Measurements from ENCODE around the gene DAZL. TPM values are rescaled to one million over a fixed set of nuclear protein-coding genes. Genes with fewer than 3 reads are reported as not detected.

The DAZL gene
- total RNA-seq, 1 experiment from 2014 or later: not detected

GRCh38 chr3:16633948-16634347, 28.7 kb upstream of the DAZL start:
- POLR2A ChIA-PET: no interaction called here

GRCh38 chr3:16632395-16632794, 27.2 kb upstream of the DAZL start:
- Histone ChIP-seq H4K20me1 (ENCODE audit: insufficient read depth) (no peaks in the 10 kb centered on the region), H3K27ac (ENCODE audit: low read depth, low read length) (no peak overlapping the region), H3K27me3 (ENCODE audit: insufficient read depth, low read length) (no peaks in the 10 kb centered on the region), H3K9me3 (ENCODE audit: control insufficient read depth in 1 of 2, insufficient read depth in 1 of 2, low read depth in 1 of 2, low read length in 2 of 2) (no peaks in the 10 kb centered on the region), H3K36me3 (ENCODE audit: control insufficient read depth in 1 of 2, insufficient read depth in 2 of 2, low read length in 2 of 2) (no peaks in the 10 kb centered on the region), H3K4me3 (replicated peaks in 1 of 2; ENCODE audit: low read depth in 1 of 2, low read length in 2 of 2) (no peak overlapping the region), H3K9me2 (ENCODE audit: insufficient read depth) (no peaks in the 10 kb centered on the region), H3K79me2 (ENCODE audit: insufficient read depth, low read length) (no peaks in the 10 kb centered on the region), H3K4me1 (ENCODE audit: control insufficient read depth in 1 of 2, insufficient read depth in 2 of 2, low read length in 2 of 2) (no peaks in the 10 kb centered on the region), H3K9ac (ENCODE audit: low read length) (no peak overlapping the region), H2AFZ (ENCODE audit: low read depth, low read length, poor library complexity, severe bottlenecking) (no peak overlapping the region), H3K4me2 (ENCODE audit: low read length) (no peak overlapping the region)
- intact Hi-C loops (cut with micrococcal nuclease): no loop called here
- no TSS peak for BruUV-seq (replicated peaks)
- DNase-seq (ENCODE audit: low read depth, low spot score) (no peak), ATAC-seq (no peak)
- RAD21 ChIA-PET (ENCODE audit: low non-redundant PET in 1 of 2, low total read pairs in 2 of 2, uncharacterized antibody in 2 of 2, unreplicated experiment in 2 of 2): no interaction called here
- no peak for TF ChIP-seq RAD21 (IDR thresholded peaks at IDR 0.05; ENCODE audit: low read depth)
- no peak for TF ChIP-seq ZNF274 (IDR thresholded peaks at IDR 0.05; ENCODE audit: low read depth, low read length)
- no peak for TF ChIP-seq SRF (IDR thresholded peaks at IDR 0.05; ENCODE audit: low read depth)
- TF ChIP-seq MAX (IDR thresholded peaks at IDR 0.05): no peak
- no peak for TF ChIP-seq ELF1 (IDR thresholded peaks at IDR 0.05; ENCODE audit: borderline replicate concordance, low read depth)
- TF ChIP-seq REST (IDR thresholded peaks at IDR 0.05; ENCODE audit: low read depth): no peak
- TF ChIP-seq SP1 (IDR thresholded peaks at IDR 0.05; ENCODE audit: low read depth): no peak
- no peak for TF ChIP-seq EGR1 (IDR thresholded peaks at IDR 0.05; ENCODE audit: low read depth)
- no peak for TF ChIP-seq POLR2AphosphoS5 (IDR thresholded peaks at IDR 0.05; ENCODE audit: low read depth, low read length)
- no peak for TF ChIP-seq SIN3A (IDR thresholded peaks at IDR 0.05; ENCODE audit: low read depth)
- POLR2A ChIA-PET: no interaction called here
- CTCF ChIA-PET: no interaction called here

More at GRCh38 chr3:16633948-16634347, 28.7 kb upstream of the DAZL start:
- H3K4me3 ChIP-seq (replicated peaks in 1 of 2; ENCODE audit: low read depth in 1 of 2, low read length in 2 of 2): no peak overlapping the region
- CTCF ChIA-PET: no interaction called here
- H3K4me1 ChIP-seq (ENCODE audit: control insufficient read depth in 1 of 2, insufficient read depth in 2 of 2, low read length in 2 of 2): no peaks in the 10 kb centered on the region
- no peak overlapping the region for H3K4me2 ChIP-seq (ENCODE audit: low read length)
- intact Hi-C loops (cut with micrococcal nuclease): no loop called here
- H3K36me3 ChIP-seq (ENCODE audit: control insufficient read depth in 1 of 2, insufficient read depth in 2 of 2, low read length in 2 of 2): no peaks in the 10 kb centered on the region
- no peaks in the 10 kb centered on the region for H3K27me3 ChIP-seq (ENCODE audit: insufficient read depth, low read length)
- H4K20me1 ChIP-seq (ENCODE audit: insufficient read depth): no peaks in the 10 kb centered on the region
- RAD21 ChIA-PET (ENCODE audit: low non-redundant PET in 1 of 2, low total read pairs in 2 of 2, uncharacterized antibody in 2 of 2, unreplicated experiment in 2 of 2): no interaction called here
- no peaks in the 10 kb centered on the region for H3K79me2 ChIP-seq (ENCODE audit: insufficient read depth, low read length)
- BruUV-seq (replicated peaks): no TSS peak
- H3K27ac ChIP-seq (ENCODE audit: low read depth, low read length): no peak overlapping the region
- no peaks in the 10 kb centered on the region for H3K9me2 ChIP-seq (ENCODE audit: insufficient read depth)
- ATAC-seq (no peak), DNase-seq (ENCODE audit: low read depth, low spot score) (no peak)
- H3K9ac ChIP-seq (ENCODE audit: low read length): no peak overlapping the region
- no peaks in the 10 kb centered on the region for H3K9me3 ChIP-seq (ENCODE audit: control insufficient read depth in 1 of 2, insufficient read depth in 1 of 2, low read depth in 1 of 2, low read length in 2 of 2)
- TF ChIP-seq EGR1 (IDR thresholded peaks at IDR 0.05; ENCODE audit: low read depth) (no peak), SP1 (IDR thresholded peaks at IDR 0.05; ENCODE audit: low read depth) (no peak), FOSL1 (IDR thresholded peaks at IDR 0.05; ENCODE audit: low read depth) (no peak), TCF7L2 (IDR thresholded peaks at IDR 0.05; ENCODE audit: borderline replicate concordance, extremely low read depth, insufficient read depth, insufficient read length) (no peak)
- no peak overlapping the region for H2AFZ ChIP-seq (ENCODE audit: low read depth, low read length, poor library complexity, severe bottlenecking)
